AG04450 (cell line): Measurements from ENCODE around the gene BAHD1. TPM values are rescaled to one million over a fixed set of nuclear protein-coding genes. Genes with fewer than 3 reads are reported as not detected.
"Not testable (repeated sequence)": the region's sequence is repeated elsewhere in the genome, so short reads cannot be mapped to it uniquely, and the experiment has no call there.

Experiments
- CTCF ChIA-PET: fragments of 300-600, 350-600 bp; formaldehyde crosslinking; extraction: SDS; loops from one replicate; lab custom pipeline; 2022; ENCODE audit warnings: antibody characterized with exemption, inconsistent platforms; lab: Charles Lee
- POLR2A ChIA-PET: fragments of 350-600 bp; formaldehyde crosslinking; extraction: SDS; loops from one replicate; lab custom pipeline; 2021; ENCODE audit warnings: antibody characterized with exemption, inconsistent platforms; lab: Yijun Ruan, JAX
- DNase-seq: peaks from one replicate; pipeline ENCODE4 v3.0.0-alpha.2; 2011; ENCODE audit warnings: low read depth, low spot score
- H3K27ac ChIP-seq: one replicate; pipeline ENCODE4 v1.5.1; 2012; ENCODE audit warnings: low read depth, low read length, control low read depth
- H3K27me3 ChIP-seq: one replicate; pipeline ENCODE4 v1.6.0; 2012; ENCODE audit warnings: low read length; ENCODE audit not compliant: control insufficient read depth, insufficient read depth
- H3K4me3 ChIP-seq: 2 replicates; pipeline ENCODE4 v1.5.1; 2011; ENCODE audit warnings: mild to moderate bottlenecking, low read depth, low read length, control low read depth
- H3K9me3 ChIP-seq: 2 replicates; pipeline ENCODE4 v1.5.1; 2012; ENCODE audit warnings: low read length; ENCODE audit not compliant: control insufficient read depth, insufficient read depth
- CTCF ChIP-seq: IDR thresholded peaks from 2 replicates; pipeline ENCODE4 v1.5.1; 2011; ENCODE audit warnings: low read depth, low read length, control low read depth, inconsistent platforms
- polyA plus RNA-seq: library from polyadenylated mRNA; depleted of rRNA; stranded (reverse); fragments of >200 nt; gene quantifications from 2 replicates; pipeline ENCODE4 v1.2.3, GENCODE V29; 2011

BAHD1 gene
- polyA plus RNA-seq, 1 experiment: 2.8 TPM

DNA sequence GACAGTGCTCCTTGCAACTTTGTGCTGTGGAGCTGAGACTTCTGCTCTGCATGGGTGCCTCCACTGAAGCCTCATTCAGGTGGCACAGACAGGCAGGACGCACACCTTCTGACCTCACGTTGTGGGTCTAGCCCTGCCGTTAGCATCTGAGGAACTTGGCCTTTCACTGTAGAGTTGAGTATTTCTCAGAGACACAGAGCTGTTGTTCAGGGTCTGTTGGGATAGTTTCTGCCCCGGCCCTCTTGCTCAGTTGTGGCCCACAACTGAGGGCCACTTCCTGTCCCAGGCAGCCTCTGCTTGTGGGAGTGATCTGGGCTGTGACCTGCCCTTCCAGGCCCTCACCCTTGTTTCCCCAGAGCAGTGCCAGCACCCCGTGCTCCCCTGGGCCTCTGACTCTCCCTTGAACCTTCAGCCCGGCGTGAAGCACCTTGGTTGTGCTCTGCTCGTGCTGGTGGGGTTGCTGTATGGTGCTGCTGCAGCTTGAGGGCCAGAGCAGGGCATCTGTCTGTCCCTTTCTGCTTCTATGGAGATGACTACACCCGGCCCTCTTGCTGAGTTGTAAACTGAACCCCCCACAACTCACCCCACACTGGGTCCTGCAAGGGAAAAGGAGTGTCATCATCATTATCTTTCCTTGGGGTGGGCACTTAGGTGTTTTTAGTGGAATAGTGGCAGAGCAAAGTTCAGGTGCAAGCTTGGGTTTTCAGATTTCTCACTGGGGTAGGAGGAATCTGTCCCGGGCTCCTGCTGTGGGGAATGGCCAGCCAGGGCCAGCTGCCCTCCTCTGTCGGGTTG is 11.7 kb downstream of the BAHD1 start:
- Histone ChIP-seq H3K27me3 (no peaks in the 10 kb centered on the region), H3K27ac (no peak overlapping the region), H3K4me3 (no peak overlapping the region), H3K9me3 (no peaks in the 10 kb centered on the region)
- DNase-seq: no peak
- POLR2A ChIA-PET: interaction anchor here (0.5 to 0.7 kb wide), 2 partner anchors 12 to 137 kb away, joined by 3 read pairs; partner anchors contain the start of gene BAHD1
- TF ChIP-seq CTCF: no peak
- CTCF ChIA-PET: no interaction called here

- POLR2A ChIA-PET, DNase-seq, H3K4me3 ChIP-seq, H3K9me3 ChIP-seq, CTCF ChIA-PET, H3K27me3 ChIP-seq: not testable (repeated sequence)
- H3K27ac ChIP-seq: peak overlapping the region; percentile 11
Measured at GRCh38 chr15:40453941-40454340, 13.2 kb downstream of the BAHD1 start.

- CTCF ChIA-PET: no interaction called here
- POLR2A ChIA-PET: interaction anchor here (0.6 to 0.8 kb wide), 2 partner anchors 9 to 34 kb away, joined by 3 read pairs; no protein-coding TSS in a partner anchor
- DNase-seq: no peak
- H3K9me3 ChIP-seq: no peaks in the 10 kb centered on the region; the same call in 1 of the 2 replicates
- no peak for TF ChIP-seq CTCF
- H3K4me3 ChIP-seq: no peak overlapping the region
- H3K27me3 ChIP-seq: no peaks in the 10 kb centered on the region
- peak overlapping the region; percentile 39 for H3K27ac ChIP-seq
Measured at GRCh38 chr15:40454904-40455391, 14.2 kb downstream of the BAHD1 start.

- DNase-seq: no peak
- CTCF ChIA-PET: no interaction called here
- POLR2A ChIA-PET: no interaction called here
- no peaks in the 10 kb centered on the region for H3K27me3 ChIP-seq
- H3K9me3 ChIP-seq: no peaks in the 10 kb centered on the region; the same call in 1 of the 2 replicates
- no peak overlapping the region for H3K27ac ChIP-seq
- no peak for TF ChIP-seq CTCF
- H3K4me3 ChIP-seq: no peak overlapping the region
Measured at GRCh38 chr15:40456299-40456712, 15.6 kb downstream of the BAHD1 start.

DNA sequence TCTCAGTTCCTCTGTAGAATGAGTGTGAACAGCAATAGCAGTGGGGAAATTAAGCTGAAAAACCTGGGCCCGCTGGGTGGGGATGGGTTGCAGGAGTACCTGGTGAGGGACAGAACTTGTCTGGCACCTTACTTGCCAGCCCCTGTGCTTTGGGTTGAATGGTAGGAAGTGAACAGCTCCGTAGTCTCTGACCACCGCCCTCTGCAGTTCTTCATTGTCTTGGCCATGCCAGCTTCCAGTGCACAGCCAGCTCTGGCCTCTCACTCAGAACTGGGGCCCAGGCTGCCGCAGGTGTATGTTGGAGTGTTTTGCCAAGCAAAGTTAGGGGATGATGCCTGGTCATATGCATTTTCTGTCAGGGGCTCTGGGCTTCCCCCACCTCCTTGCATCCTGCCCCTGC is 16.0 kb downstream of the BAHD1 start:
- ChIA-PET CTCF (no interaction called here), POLR2A (no interaction called here)
- H3K9me3 ChIP-seq: no peaks in the 10 kb centered on the region; the same call in 1 of the 2 replicates
- H3K27me3 ChIP-seq: no peaks in the 10 kb centered on the region
- no peak for DNase-seq
- no peak overlapping the region for H3K27ac ChIP-seq
- no peak for TF ChIP-seq CTCF
- H3K4me3 ChIP-seq: no peak overlapping the region
